ENCODE data around the gene CDCA8. TPM values are rescaled to one million over a fixed set of nuclear protein-coding genes. Genes with fewer than 3 reads are reported as not detected.

CDCA8 gene
- total and polyA plus RNA-seq, 2 experiments from 2014 or later: 31.6 to 37.9 TPM

DNA sequence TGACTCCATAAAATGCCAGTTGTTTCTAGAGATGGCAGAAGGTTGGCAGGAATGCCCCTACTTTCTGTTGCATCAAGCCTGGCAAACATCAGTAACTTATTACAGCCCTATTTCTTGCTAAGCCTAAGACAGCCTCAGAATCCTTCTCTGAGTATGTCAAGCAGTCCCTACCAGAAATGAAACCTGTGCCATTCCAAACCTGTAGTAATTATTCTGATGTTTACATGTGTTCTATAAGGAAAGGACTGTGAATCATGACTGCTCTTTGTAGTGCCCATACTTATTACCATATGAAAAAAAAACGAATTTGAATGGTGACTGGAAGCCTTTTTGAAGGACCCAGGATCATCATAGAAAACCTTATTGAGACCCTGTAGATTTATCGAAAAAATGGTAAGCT, 5.4 kb downstream of the CDCA8 start:
- H3K4me3 Mint-ChIP-seq: no peak overlapping the region
- H3K36me3 ChIP-seq (ENCODE audit: insufficient read depth): peaks cover 57% of the 10 kb centered on the region
- TF ChIP-seq ZNF331 (CRISPR knock-in tag; IDR thresholded peaks at IDR 0.05; ENCODE audit: low read depth) (no peak), EZH2phosphoT487 (IDR thresholded peaks at IDR 0.05; ENCODE audit: unreplicated experiment) (no peak), ZNF114 (CRISPR knock-in tag; IDR thresholded peaks at IDR 0.05) (no peak), ETS1 (IDR thresholded peaks at IDR 0.05) (no peak), POLR2AphosphoS5 (IDR thresholded peaks at IDR 0.05; ENCODE audit: low read depth) (no peak), ZNF462 (CRISPR knock-in tag; IDR thresholded peaks at IDR 0.05) (no peak), JUNB (IDR thresholded peaks at IDR 0.05; ENCODE audit: unreplicated experiment) (no peak), NANOG (IDR thresholded peaks at IDR 0.05; ENCODE audit: borderline replicate concordance) (no peak)
- TF ChIP-seq, protein P1, sequence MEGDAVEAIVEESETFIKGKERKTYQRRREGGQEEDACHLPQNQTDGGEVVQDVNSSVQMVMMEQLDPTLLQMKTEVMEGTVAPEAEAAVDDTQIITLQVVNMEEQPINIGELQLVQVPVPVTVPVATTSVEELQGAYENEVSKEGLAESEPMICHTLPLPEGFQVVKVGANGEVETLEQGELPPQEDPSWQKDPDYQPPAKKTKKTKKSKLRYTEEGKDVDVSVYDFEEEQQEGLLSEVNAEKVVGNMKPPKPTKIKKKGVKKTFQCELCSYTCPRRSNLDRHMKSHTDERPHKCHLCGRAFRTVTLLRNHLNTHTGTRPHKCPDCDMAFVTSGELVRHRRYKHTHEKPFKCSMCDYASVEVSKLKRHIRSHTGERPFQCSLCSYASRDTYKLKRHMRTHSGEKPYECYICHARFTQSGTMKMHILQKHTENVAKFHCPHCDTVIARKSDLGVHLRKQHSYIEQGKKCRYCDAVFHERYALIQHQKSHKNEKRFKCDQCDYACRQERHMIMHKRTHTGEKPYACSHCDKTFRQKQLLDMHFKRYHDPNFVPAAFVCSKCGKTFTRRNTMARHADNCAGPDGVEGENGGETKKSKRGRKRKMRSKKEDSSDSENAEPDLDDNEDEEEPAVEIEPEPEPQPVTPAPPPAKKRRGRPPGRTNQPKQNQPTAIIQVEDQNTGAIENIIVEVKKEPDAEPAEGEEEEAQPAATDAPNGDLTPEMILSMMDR (conservative IDR thresholded peaks at IDR 0.05; ENCODE audit: low read depth in 2 of 2): no peak

More for the DNA sequence above, 5.4 kb downstream of the CDCA8 start:
- Histone ChIP-seq H3K27ac (ENCODE audit: low read depth) (no peak overlapping the region), H3K4me1 (ENCODE audit: insufficient read depth) (no peaks in the 10 kb centered on the region), H3K4me3 (no peak overlapping the region), H3K9me2 (ENCODE audit: insufficient read depth) (no peaks in the 10 kb centered on the region), H2AFZ (no peak overlapping the region), H4K20me1 (replicated peaks; ENCODE audit: insufficient read depth) (peaks cover 22% of the 10 kb centered on the region; the same call in 1 of the 2 replicates), H3F3A (replicated peaks; ENCODE audit: low read depth) (no peaks in the 10 kb centered on the region), H3K27me3 (ENCODE audit: insufficient read depth) (no peaks in the 10 kb centered on the region), H3K4me2 (no peak overlapping the region), H3K79me2 (replicated peaks; ENCODE audit: insufficient read depth) (peaks cover 18% of the 10 kb centered on the region)
- no peaks in the 10 kb centered on the region for H3K9me3 Mint-ChIP-seq
- H3K27me3 Mint-ChIP-seq (ENCODE audit: insufficient read depth, low read depth, poor library complexity): peaks cover 1% of the 10 kb centered on the region
- no peaks in the 10 kb centered on the region for H3K4me1 Mint-ChIP-seq
- DNase-seq (ENCODE audit: low spot score) (no peak), ATAC-seq (no peak)
- H3K27ac Mint-ChIP-seq: no peak overlapping the region
- H3K36me3 Mint-ChIP-seq (ENCODE audit: low read depth): peaks cover 71% of the 10 kb centered on the region
